ENCODE data around the gene CLMP.

The CLMP gene

GRCh38 chr11:123195188-123196059 is at the start of gene CLMP:
TSS of gene CLMP (minus strand) at chr11:123195248. CDS start at chr11:123194940, 308 bp downstream.
- no peak for DNase-seq

- no peak for DNase-seq
Measured at GRCh38 chr11:123241874-123242543, 47.0 kb upstream of the CLMP start.

- no peak for DNase-seq
Measured at GRCh38 chr11:123241294-123241693, 46.2 kb upstream of the CLMP start.

GRCh38 chr11:123239191-123240150 is 44.4 kb upstream of the CLMP start:
- no peak for DNase-seq

GRCh38 chr11:123238297-123238696 is 43.2 kb upstream of the CLMP start:
- no peak for DNase-seq

- no peak for DNase-seq
Measured at GRCh38 chr11:123236879-123237278, 41.8 kb upstream of the CLMP start.

GRCh38 chr11:123235656-123236261 is 40.7 kb upstream of the CLMP start:
- DNase-seq: no peak

- DNase-seq: no peak
Measured at GRCh38 chr11:123235117-123235655, 40.1 kb upstream of the CLMP start.

- DNase-seq: no peak
Measured at GRCh38 chr11:123233975-123234334, 38.9 kb upstream of the CLMP start.

- no peak for DNase-seq
Measured at GRCh38 chr11:123233280-123233974, 38.4 kb upstream of the CLMP start.

- no peak for DNase-seq
Measured at GRCh38 chr11:123231777-123232176, 36.7 kb upstream of the CLMP start.

GRCh38 chr11:123231256-123231655 is 36.2 kb upstream of the CLMP start:
- no peak for DNase-seq

GRCh38 chr11:123230346-123230745 is 35.3 kb upstream of the CLMP start:
- no peak for DNase-seq

GRCh38 chr11:123228496-123229163 is 33.6 kb upstream of the CLMP start:
- DNase-seq: no peak

GRCh38 chr11:123227763-123228495 is 32.9 kb upstream of the CLMP start:
- no peak for DNase-seq

GRCh38 chr11:123221584-123221983 is 26.5 kb upstream of the CLMP start:
- no peak for DNase-seq

GRCh38 chr11:123221096-123221561 is 26.1 kb upstream of the CLMP start:
- no peak for DNase-seq

- no peak for DNase-seq
Measured at GRCh38 chr11:123219066-123219690, 24.1 kb upstream of the CLMP start.

GRCh38 chr11:123218451-123218850 is 23.4 kb upstream of the CLMP start:
- peak; percentile 69 for DNase-seq

- peak; percentile 56 for DNase-seq
Measured at GRCh38 chr11:123217897-123218296, 22.8 kb upstream of the CLMP start.
